GM23338 (cell line): ENCODE measurements around the gene ABHD12. TPM values are rescaled to one million over a fixed set of nuclear protein-coding genes. Genes with fewer than 3 reads are reported as not detected.

Source experiments
- ATAC-seq: fragments of 200-7000 bp; cut with Tn5 transposase; 3 replicates; pipeline ENCODE4 v1.9.1; 2020
- DNase-seq: peaks from one replicate; pipeline ENCODE4 v3.0.0-alpha.2; 2015; ENCODE audit warnings: low spot score
- H2AFZ ChIP-seq: fragments of 200-600 bp; sonication (generic); 2 replicates; pipeline ENCODE4 v1.8.0; 2016; ENCODE audit warnings: antibody characterized with exemption, mild to moderate bottlenecking, moderate library complexity
- H3F3A ChIP-seq: fragments of 200-600 bp; sonication (generic); replicated peaks from 2 replicates; pipeline ENCODE4 v1.8.0; 2017; ENCODE audit warnings: antibody characterized with exemption, mixed run types, low read depth
- H3K27ac ChIP-seq: fragments of 200-600 bp; sonication (generic); 2 replicates; pipeline ENCODE4 v1.6.1; 2016; ENCODE audit warnings: low read depth
- H3K27me3 ChIP-seq: fragments of 200-600 bp; sonication (generic); 2 replicates; pipeline ENCODE4 v1.8.0; 2016; ENCODE audit warnings: mild to moderate bottlenecking, mixed run types, moderate library complexity; ENCODE audit not compliant: insufficient read depth
- H3K36me3 ChIP-seq: fragments of 200-600 bp; sonication (generic); 2 replicates; pipeline ENCODE4 v1.8.0; 2016; ENCODE audit warnings: mild to moderate bottlenecking; ENCODE audit not compliant: insufficient read depth
- H3K4me1 ChIP-seq: fragments of 200-600 bp; sonication (generic); 2 replicates; pipeline ENCODE4 v1.8.0; 2016; ENCODE audit warnings: mild to moderate bottlenecking, moderate library complexity; ENCODE audit not compliant: insufficient read depth
- H3K4me2 ChIP-seq: fragments of 200-600 bp; sonication (generic); 2 replicates; pipeline ENCODE4 v1.7.1; 2017; ENCODE audit warnings: mixed run types
- H3K4me3 ChIP-seq: fragments of 200-600 bp; sonication (generic); 2 replicates; pipeline ENCODE4 v1.6.1; 2016; ENCODE audit warnings: mixed run types
- H3K79me2 ChIP-seq: fragments of 200-600 bp; sonication (generic); replicated peaks from 2 replicates; pipeline ENCODE4 v1.8.0; 2017; ENCODE audit warnings: mild to moderate bottlenecking; ENCODE audit not compliant: insufficient read depth
- H3K9me2 ChIP-seq: fragments of 200-600 bp; sonication (generic); 2 replicates; pipeline ENCODE4 v1.8.0; 2017; ENCODE audit not compliant: insufficient read depth
- H4K20me1 ChIP-seq: fragments of 200-600 bp; sonication (generic); replicated peaks from 2 replicates; pipeline ENCODE4 v1.8.0; 2017; ENCODE audit warnings: mild to moderate bottlenecking; ENCODE audit not compliant: insufficient read depth
- H3K27ac Mint-ChIP-seq: 2 replicates; pipeline ENCODE4 v1.8.0; 2020; ENCODE audit warnings: inconsistent platforms, mild to moderate bottlenecking, moderate library complexity, mixed read lengths
- H3K27me3 Mint-ChIP-seq: 3 replicates; pipeline ENCODE4 v1.8.0; 2022; ENCODE audit warnings: low read depth, mild to moderate bottlenecking, moderate library complexity, mixed read lengths, inconsistent platforms; ENCODE audit not compliant: insufficient read depth, poor library complexity
- H3K36me3 Mint-ChIP-seq: 3 replicates; pipeline ENCODE4 v1.8.0; 2021; ENCODE audit warnings: low read depth, mild to moderate bottlenecking, inconsistent platforms, moderate library complexity, mixed read lengths
- H3K4me1 Mint-ChIP-seq: 3 replicates; pipeline ENCODE4 v1.8.0; 2020; ENCODE audit warnings: mild to moderate bottlenecking, inconsistent platforms, mixed read lengths
- H3K4me3 Mint-ChIP-seq: 3 replicates; pipeline ENCODE4 v1.8.0; 2021; ENCODE audit warnings: moderate library complexity, mild to moderate bottlenecking, inconsistent platforms, mixed read lengths
- H3K9me3 Mint-ChIP-seq: 3 replicates; pipeline ENCODE4 v1.8.0; 2020; ENCODE audit warnings: moderate library complexity, mild to moderate bottlenecking, inconsistent platforms, mixed read lengths
- CREB1 ChIP-seq: fragments of 250-450 bp; sonication (Bioruptor Pico); IDR thresholded peaks from 2 replicates; pipeline ENCODE4 v1.5.0; 2020; ENCODE audit warnings: low read depth, mild to moderate bottlenecking, moderate library complexity
- CTCF ChIP-seq, 2 experiments: fragments of 200-600 bp in 1 of 2; sonication (generic) in 1 of 2; conservative IDR thresholded peaks; 2 replicates each; pipeline versions ENCODE4 v1.5.1 to v1.6.1; 2016 to 2017; ENCODE audit warnings: antibody characterized with exemption in 2 of 2, low read depth in 2 of 2, mild to moderate bottlenecking in 2 of 2, moderate library complexity in 1 of 2
- EZH2 ChIP-seq: fragments of 200-600 bp; sonication (generic); IDR thresholded peaks from one replicate; pipeline ENCODE4 v1.8.0; 2017; ENCODE audit warnings: antibody characterized with exemption, mild to moderate bottlenecking, low read depth; ENCODE audit not compliant: unreplicated experiment
- EZH2phosphoT487 ChIP-seq: fragments of 200-600 bp; sonication (generic); IDR thresholded peaks from one replicate; pipeline ENCODE4 v1.8.1; 2018; ENCODE audit warnings: antibody characterized with exemption; ENCODE audit not compliant: unreplicated experiment
- JUNB ChIP-seq: IDR thresholded peaks from one replicate; pipeline ENCODE4 v1.6.1; 2016; ENCODE audit warnings: antibody characterized with exemption; ENCODE audit not compliant: unreplicated experiment
- NANOG ChIP-seq: IDR thresholded peaks from 2 replicates; pipeline ENCODE4 v1.6.1; 2016; ENCODE audit warnings: antibody characterized with exemption, borderline replicate concordance
- POLR2AphosphoS5 ChIP-seq: IDR thresholded peaks from 2 replicates; pipeline ENCODE4 v1.6.1; 2016; ENCODE audit warnings: antibody characterized with exemption, low read depth
- REST ChIP-seq: IDR thresholded peaks from one replicate; pipeline ENCODE4 v1.6.1; 2018; ENCODE audit warnings: antibody characterized with exemption; ENCODE audit not compliant: unreplicated experiment
- STAT1 ChIP-seq: IDR thresholded peaks from one replicate; pipeline ENCODE4 v1.6.1; 2016; ENCODE audit warnings: antibody characterized with exemption; ENCODE audit not compliant: unreplicated experiment
- ZNF114 ChIP-seq: fragments of 250-450 bp; sonication (Bioruptor Pico); IDR thresholded peaks from 2 replicates; pipeline ENCODE4 v1.5.0; 2020; ENCODE audit warnings: mild to moderate bottlenecking, moderate library complexity
- ZNF331 ChIP-seq: fragments of 250-450 bp; sonication (Bioruptor Pico); IDR thresholded peaks from 2 replicates; pipeline ENCODE4 v1.5.0; 2020; ENCODE audit warnings: low read depth, mild to moderate bottlenecking, moderate library complexity
- polyA plus RNA-seq: library from polyadenylated mRNA; unstranded; fragments of >200 nt; fragmentation: Nextera tagmentation; extraction: Ambion mirVana; gene quantifications from 2 replicates; pipeline ENCODE4 v1.2.1, GENCODE V29; 2016
- total RNA-seq: library from RNA; depleted of rRNA; stranded (reverse); fragments of >200 nt; shearing (Covaris generic); gene quantifications from 2 replicates; pipeline ENCODE4 v1.2.3, GENCODE V29; 2014
- TF ChIP-seq, protein P1 (sequence below): IDR thresholded peaks from 2 replicates; pipeline ENCODE4 v1.6.1; 2016; ENCODE audit warnings: antibody characterized with exemption
- TF ChIP-seq, protein P2 (sequence below): fragments of 250-450 bp; sonication (Bioruptor Pico); IDR thresholded peaks from 2 replicates; pipeline ENCODE4 v1.5.0; 2020; ENCODE audit warnings: mild to moderate bottlenecking, moderate library complexity

The ABHD12 gene
- total and polyA plus RNA-seq, 2 experiments from 2014 or later = 40.2 to 57.8 TPM

- peaks cover 42% of the 10 kb centered on the region for H3K36me3 Mint-ChIP-seq
- TF ChIP-seq EZH2 (no peak), EZH2phosphoT487 (no peak), CREB1 (no peak), REST (no peak), NANOG (no peak), ZNF114 (CRISPR knock-in tag) (no peak), STAT1 (no peak), ZNF331 (no peak), CTCF (conservative IDR thresholded peaks at IDR 0.05; ENCODE audit: low read depth in 2 of 2) (no peak), POLR2AphosphoS5 (no peak), JUNB (no peak)
- TF ChIP-seq, protein P1, sequence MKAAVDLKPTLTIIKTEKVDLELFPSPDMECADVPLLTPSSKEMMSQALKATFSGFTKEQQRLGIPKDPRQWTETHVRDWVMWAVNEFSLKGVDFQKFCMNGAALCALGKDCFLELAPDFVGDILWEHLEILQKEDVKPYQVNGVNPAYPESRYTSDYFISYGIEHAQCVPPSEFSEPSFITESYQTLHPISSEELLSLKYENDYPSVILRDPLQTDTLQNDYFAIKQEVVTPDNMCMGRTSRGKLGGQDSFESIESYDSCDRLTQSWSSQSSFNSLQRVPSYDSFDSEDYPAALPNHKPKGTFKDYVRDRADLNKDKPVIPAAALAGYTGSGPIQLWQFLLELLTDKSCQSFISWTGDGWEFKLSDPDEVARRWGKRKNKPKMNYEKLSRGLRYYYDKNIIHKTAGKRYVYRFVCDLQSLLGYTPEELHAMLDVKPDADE = no peak
- TF ChIP-seq, protein P2, sequence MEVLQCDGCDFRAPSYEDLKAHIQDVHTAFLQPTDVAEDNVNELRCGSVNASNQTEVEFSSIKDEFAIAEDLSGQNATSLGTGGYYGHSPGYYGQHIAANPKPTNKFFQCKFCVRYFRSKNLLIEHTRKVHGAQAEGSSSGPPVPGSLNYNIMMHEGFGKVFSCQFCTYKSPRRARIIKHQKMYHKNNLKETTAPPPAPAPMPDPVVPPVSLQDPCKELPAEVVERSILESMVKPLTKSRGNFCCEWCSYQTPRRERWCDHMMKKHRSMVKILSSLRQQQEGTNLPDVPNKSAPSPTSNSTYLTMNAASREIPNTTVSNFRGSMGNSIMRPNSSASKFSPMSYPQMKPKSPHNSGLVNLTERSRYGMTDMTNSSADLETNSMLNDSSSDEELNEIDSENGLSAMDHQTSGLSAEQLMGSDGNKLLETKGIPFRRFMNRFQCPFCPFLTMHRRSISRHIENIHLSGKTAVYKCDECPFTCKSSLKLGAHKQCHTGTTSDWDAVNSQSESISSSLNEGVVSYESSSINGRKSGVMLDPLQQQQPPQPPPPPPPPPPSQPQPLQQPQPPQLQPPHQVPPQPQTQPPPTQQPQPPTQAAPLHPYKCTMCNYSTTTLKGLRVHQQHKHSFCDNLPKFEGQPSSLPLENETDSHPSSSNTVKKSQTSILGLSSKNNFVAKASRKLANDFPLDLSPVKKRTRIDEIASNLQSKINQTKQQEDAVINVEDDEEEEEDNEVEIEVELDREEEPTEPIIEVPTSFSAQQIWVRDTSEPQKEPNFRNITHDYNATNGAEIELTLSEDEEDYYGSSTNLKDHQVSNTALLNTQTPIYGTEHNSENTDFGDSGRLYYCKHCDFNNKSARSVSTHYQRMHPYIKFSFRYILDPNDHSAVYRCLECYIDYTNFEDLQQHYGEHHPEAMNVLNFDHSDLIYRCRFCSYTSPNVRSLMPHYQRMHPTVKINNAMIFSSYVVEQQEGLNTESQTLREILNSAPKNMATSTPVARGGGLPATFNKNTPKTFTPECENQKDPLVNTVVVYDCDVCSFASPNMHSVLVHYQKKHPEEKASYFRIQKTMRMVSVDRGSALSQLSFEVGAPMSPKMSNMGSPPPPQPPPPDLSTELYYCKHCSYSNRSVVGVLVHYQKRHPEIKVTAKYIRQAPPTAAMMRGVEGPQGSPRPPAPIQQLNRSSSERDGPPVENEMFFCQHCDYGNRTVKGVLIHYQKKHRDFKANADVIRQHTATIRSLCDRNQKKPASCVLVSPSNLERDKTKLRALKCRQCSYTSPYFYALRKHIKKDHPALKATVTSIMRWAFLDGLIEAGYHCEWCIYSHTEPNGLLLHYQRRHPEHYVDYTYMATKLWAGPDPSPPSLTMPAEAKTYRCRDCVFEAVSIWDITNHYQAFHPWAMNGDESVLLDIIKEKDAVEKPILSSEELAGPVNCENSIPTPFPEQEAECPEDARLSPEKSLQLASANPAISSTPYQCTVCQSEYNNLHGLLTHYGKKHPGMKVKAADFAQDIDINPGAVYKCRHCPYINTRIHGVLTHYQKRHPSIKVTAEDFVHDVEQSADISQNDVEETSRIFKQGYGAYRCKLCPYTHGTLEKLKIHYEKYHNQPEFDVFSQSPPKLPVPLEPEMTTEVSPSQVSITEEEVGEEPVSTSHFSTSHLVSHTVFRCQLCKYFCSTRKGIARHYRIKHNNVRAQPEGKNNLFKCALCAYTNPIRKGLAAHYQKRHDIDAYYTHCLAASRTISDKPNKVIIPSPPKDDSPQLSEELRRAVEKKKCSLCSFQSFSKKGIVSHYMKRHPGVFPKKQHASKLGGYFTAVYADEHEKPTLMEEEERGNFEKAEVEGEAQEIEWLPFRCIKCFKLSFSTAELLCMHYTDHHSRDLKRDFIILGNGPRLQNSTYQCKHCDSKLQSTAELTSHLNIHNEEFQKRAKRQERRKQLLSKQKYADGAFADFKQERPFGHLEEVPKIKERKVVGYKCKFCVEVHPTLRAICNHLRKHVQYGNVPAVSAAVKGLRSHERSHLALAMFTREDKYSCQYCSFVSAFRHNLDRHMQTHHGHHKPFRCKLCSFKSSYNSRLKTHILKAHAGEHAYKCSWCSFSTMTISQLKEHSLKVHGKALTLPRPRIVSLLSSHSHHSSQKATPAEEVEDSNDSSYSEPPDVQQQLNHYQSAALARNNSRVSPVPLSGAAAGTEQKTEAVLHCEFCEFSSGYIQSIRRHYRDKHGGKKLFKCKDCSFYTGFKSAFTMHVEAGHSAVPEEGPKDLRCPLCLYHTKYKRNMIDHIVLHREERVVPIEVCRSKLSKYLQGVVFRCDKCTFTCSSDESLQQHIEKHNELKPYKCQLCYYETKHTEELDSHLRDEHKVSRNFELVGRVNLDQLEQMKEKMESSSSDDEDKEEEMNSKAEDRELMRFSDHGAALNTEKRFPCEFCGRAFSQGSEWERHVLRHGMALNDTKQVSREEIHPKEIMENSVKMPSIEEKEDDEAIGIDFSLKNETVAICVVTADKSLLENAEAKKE = no peak
- Histone ChIP-seq H2AFZ (no peak overlapping the region), H3K27ac (no peak overlapping the region), H3K79me2 (peaks cover 44% of the 10 kb centered on the region), H3K27me3 (no peaks in the 10 kb centered on the region), H3K4me2 (no peak overlapping the region), H3K36me3 (peaks cover 5% of the 10 kb centered on the region; the same call in 1 of the 2 replicates), H3K4me1 (no peaks in the 10 kb centered on the region), H3F3A (no peaks in the 10 kb centered on the region), H4K20me1 (peaks cover 21% of the 10 kb centered on the region), H3K9me2 (no peaks in the 10 kb centered on the region), H3K4me3 (no peak overlapping the region)
- ATAC-seq (no peak), DNase-seq (no peak)
- no peak overlapping the region for H3K27ac Mint-ChIP-seq
- H3K4me1 Mint-ChIP-seq = 0 out of 3 replicates have a peak, but pooled peaks cover under 1% of the 10 kb centered on the region
- peaks cover 12% of the 10 kb centered on the region for H3K9me3 Mint-ChIP-seq
- H3K27me3 Mint-ChIP-seq = peaks cover 2% of the 10 kb centered on the region
- no peak overlapping the region for H3K4me3 Mint-ChIP-seq
Measured at GRCh38 chr20:25257756-25258475, 132.7 kb downstream of the ABHD12 start.
